HepG2 (cell line): Measurements from ENCODE around the gene RNF222. TPM values are rescaled to one million over a fixed set of nuclear protein-coding genes. Genes with fewer than 3 reads are reported as not detected.
"Not testable (repeated sequence)": the region's sequence is repeated elsewhere in the genome, so short reads cannot be mapped to it uniquely, and the experiment has no call there.

Experiments used
- ATAC-seq: fragments of 200-7000 bp; cut with Tn5 transposase; 3 replicates; pipeline ENCODE4 v1.9.1; 2020; ENCODE audit warnings: mild to moderate bottlenecking, moderate library complexity
- BruUV-seq: library from RNA; stranded (reverse); fragments of 400-500 nt; replicated peaks from 2 replicates; lab custom pipeline; 2021; lab: Mats Ljungman, UMichigan
- CTCF ChIA-PET: fragments of 300-600 bp; formaldehyde crosslinking; extraction: SDS; loops from one replicate; lab custom pipeline; 2021; ENCODE audit warnings: low total read pairs, inconsistent platforms, low intra/inter-chr PET ratio; lab: Yijun Ruan, JAX
- POLR2A ChIA-PET: fragments of 350-600 bp; sonication (Branson Sonifier 250); formaldehyde crosslinking; loops from one replicate; lab custom pipeline; 2020; ENCODE audit warnings: antibody characterized with exemption, inconsistent platforms; lab: Yijun Ruan, JAX
- DNase-seq: peaks from one replicate; pipeline ENCODE4 v3.0.0-alpha.2; 2015; ENCODE audit warnings: low spot score
- FAIRE-seq: peaks from 3 replicates; lab custom pipeline; 2011; peaks lifted over from hg19 to GRCh38; lab: Jason Lieb, UNC
- H2AFZ ChIP-seq: one replicate; pipeline ENCODE4 v1.6.1; 2011; ENCODE audit warnings: low read length, inconsistent platforms
- H3K27ac ChIP-seq: fragments of 300-600 bp; 3 replicates; pipeline ENCODE4 v1.8.0; 2011; ENCODE audit warnings: mixed run types, mild to moderate bottlenecking, mixed read lengths, low read length, inconsistent platforms; ENCODE audit not compliant: insufficient read depth; ENCODE audit errors: extremely low read length
- H3K27me3 ChIP-seq, 2 experiments: fragments of 200-600 bp in 1 of 2; 2 replicates in 1 of 2; 3 replicates in 1 of 2; pipeline versions ENCODE4 v1.6.0 to v1.8.0; 2011; ENCODE audit warnings: low read length in 2 of 2, mild to moderate bottlenecking in 2 of 2, moderate library complexity in 2 of 2, inconsistent platforms in 1 of 2; ENCODE audit not compliant: insufficient read depth in 2 of 2, control insufficient read depth in 1 of 2
- H3K36me3 ChIP-seq, 2 experiments: fragments of 200-600 bp in 1 of 2; replicated peaks in 1 of 2; 2 replicates in 1 of 2; 3 replicates in 1 of 2; pipeline versions ENCODE4 v1.5.1 to v1.8.0; 2011; ENCODE audit warnings: low read length in 2 of 2, inconsistent platforms in 1 of 2; ENCODE audit not compliant: insufficient read depth in 2 of 2, control insufficient read depth in 1 of 2
- H3K4me1 ChIP-seq: 2 replicates; pipeline ENCODE4 v1.5.1; 2012; ENCODE audit warnings: low read length, inconsistent platforms; ENCODE audit not compliant: insufficient read depth
- H3K4me2 ChIP-seq: 2 replicates; pipeline ENCODE4 v1.6.0; 2011; ENCODE audit warnings: low read depth, low read length, inconsistent platforms
- H3K4me3 ChIP-seq, 3 experiments: fragments of 200-600 bp in 1 of 3; sonication (generic), shearing (Covaris generic) in 1 of 3; replicated peaks in 1 of 3; 2 replicates each; pipeline ENCODE4 v1.5.1; 2011 to 2016; ENCODE audit warnings: low read length in 3 of 3, inconsistent platforms in 2 of 3, low read depth in 2 of 3, mild to moderate bottlenecking in 2 of 3, control low read depth in 1 of 3, mixed read lengths in 1 of 3; ENCODE audit not compliant: insufficient read depth in 1 of 3
- H3K79me2 ChIP-seq: one replicate; pipeline ENCODE4 v1.6.1; 2011; ENCODE audit warnings: low read length, inconsistent platforms; ENCODE audit not compliant: insufficient read depth
- H3K9ac ChIP-seq: 2 replicates; pipeline ENCODE4 v1.6.0; 2011; ENCODE audit warnings: mild to moderate bottlenecking, low read depth, low read length, inconsistent platforms; ENCODE audit not compliant: insufficient read depth
- H3K9me3 ChIP-seq: 2 replicates; pipeline ENCODE4 v1.5.1; 2012; ENCODE audit warnings: mild to moderate bottlenecking, low read length
- H4K20me1 ChIP-seq: 2 replicates; pipeline ENCODE4 v1.6.0; 2011; ENCODE audit warnings: inconsistent platforms, mild to moderate bottlenecking, low read length, moderate library complexity; ENCODE audit not compliant: insufficient read depth
- CTCF ChIP-seq: sonication (generic); formaldehyde crosslinking; IDR thresholded peaks from 2 replicates; pipeline ENCODE4 v1.5.0; 2020; ENCODE audit warnings: mild to moderate bottlenecking, missing genetic modification reagents, moderate library complexity
- SALL1 ChIP-seq: sonication (generic); formaldehyde crosslinking; IDR thresholded peaks from 2 replicates; pipeline ENCODE4 v1.8.0; 2022; ENCODE audit warnings: mild to moderate bottlenecking, missing genetic modification reagents
- ZNF235 ChIP-seq: sonication (generic); formaldehyde crosslinking; IDR thresholded peaks from 2 replicates; pipeline ENCODE4 v1.8.1; 2023; ENCODE audit warnings: mild to moderate bottlenecking, missing genetic modification reagents, borderline replicate concordance
- WGBS: methylation state at CpG from one replicate; pipeline ENCODE4 v1.1.6; 2017; ENCODE audit warnings: low lambda C conversion rate; 5-methylcytosine and 5-hydroxymethylcytosine counted together
- in situ Hi-C: cut with HindIII; loops from 2 replicates; pipeline ENCODE4 v1.10.0; 2017; ENCODE audit warnings: low pct_unique_long_range_greater_than_20kb; ENCODE audit not compliant: extremely low pct_ligation_motif_present
- intact Hi-C: fragments of 100-400 bp; cut with micrococcal nuclease; formaldehyde crosslinking; loops from one replicate; pipeline ENCODE4 v1.10.0; 2022; ENCODE audit not compliant: unreplicated experiment
- polyA plus RNA-seq, 8 experiments: library from polyadenylated mRNA; depleted of rRNA in 3 of 8; stranded (reverse) in 7 of 8; unstranded in 1 of 8; fragments of >200 nt; fragmentation: Illumina TruSeq in 4 of 8; extraction: Trizol in 4 of 8; gene quantifications; 2 replicates each; pipeline versions ENCODE4 v1.2.1 to v1.2.3, GENCODE V29; 2011 to 2016; ENCODE audit warnings: low read depth in 4 of 8, missing spikeins in 1 of 8, mixed read lengths in 1 of 8; ENCODE audit not compliant: insufficient read depth in 1 of 8
- total RNA-seq, 5 experiments: library from RNA; depleted of rRNA; stranded (reverse); fragments of >200 nt; fragmentation: Illumina TruSeq; extraction: Trizol; gene quantifications; 2 replicates each; pipeline ENCODE4 v1.2.3, GENCODE V29; 2016; ENCODE audit warnings: low read depth in 1 of 5

Gene RNF222
- total and polyA plus RNA-seq, 2 of the 13 experiments (the other 11 are each of a cell fraction or from before 2014, with no cell fraction given): not detected

- H3K4me3 ChIP-seq, ATAC-seq, H3K9ac ChIP-seq, in situ Hi-C loops, POLR2A ChIA-PET, H3K27me3 ChIP-seq, CTCF ChIA-PET, DNase-seq, H3K9me3 ChIP-seq, H3K27ac ChIP-seq, BruUV-seq, intact Hi-C loops, H3K79me2 ChIP-seq, H2AFZ ChIP-seq, H3K4me2 ChIP-seq, FAIRE-seq: not testable (repeated sequence)
- Histone ChIP-seq H3K4me1 (peaks cover 30% of the 10 kb centered on the region), H3K36me3 (peaks cover 3 to 21% of the 10 kb centered on the region in 2 experiments), H4K20me1 (peaks cover 12% of the 10 kb centered on the region)
- 94% methylated on average over 12 of the region's 26 CpGs for WGBS
These were observed 23.8 kb downstream of the RNF222 start for GRCh38 chr17:8373856-8374255.

- 0 out of 2 replicates have a peak, but pooled peaks cover 1% of the 10 kb centered on the region for H4K20me1 ChIP-seq
- no peak for TF ChIP-seq CTCF (CRISPR knock-in tag)
- TF ChIP-seq ZNF235 (CRISPR knock-in tag): no peak
- TF ChIP-seq SALL1 (CRISPR knock-in tag): no peak
- no peak overlapping the region for H3K4me2 ChIP-seq
- peaks cover 5% of the 10 kb centered on the region for H3K79me2 ChIP-seq
- no peaks in the 10 kb centered on the region for H3K9me3 ChIP-seq
- no peak overlapping the region for H3K27ac ChIP-seq
- ATAC-seq (no peak), DNase-seq (no peak), FAIRE-seq (no peak)
- H3K9ac ChIP-seq: no peak overlapping the region
- CTCF ChIA-PET: no interaction called here
- intact Hi-C loops: no loop called here
- WGBS: 93% methylated on average over 7 of the region's 7 CpGs
- in situ Hi-C loops: no loop called here
- peaks cover 3 to 9% of the 10 kb centered on the region in 2 experiments; a peak in 3 of 5 replicates for H3K36me3 ChIP-seq
- BruUV-seq: no TSS peak
- peaks cover 0 to 3% of the 10 kb centered on the region in 2 experiments; a peak in 1 of 5 replicates for H3K27me3 ChIP-seq
- H2AFZ ChIP-seq: no peak overlapping the region
- H3K4me1 ChIP-seq: peaks cover 18% of the 10 kb centered on the region
- POLR2A ChIA-PET: no interaction called here
- no peak overlapping the region for H3K4me3 ChIP-seq
These were observed 25.2 kb downstream of the RNF222 start for GRCh38 chr17:8372422-8372821.
